ENCODE results near the gene ZNF17.

DNA sequence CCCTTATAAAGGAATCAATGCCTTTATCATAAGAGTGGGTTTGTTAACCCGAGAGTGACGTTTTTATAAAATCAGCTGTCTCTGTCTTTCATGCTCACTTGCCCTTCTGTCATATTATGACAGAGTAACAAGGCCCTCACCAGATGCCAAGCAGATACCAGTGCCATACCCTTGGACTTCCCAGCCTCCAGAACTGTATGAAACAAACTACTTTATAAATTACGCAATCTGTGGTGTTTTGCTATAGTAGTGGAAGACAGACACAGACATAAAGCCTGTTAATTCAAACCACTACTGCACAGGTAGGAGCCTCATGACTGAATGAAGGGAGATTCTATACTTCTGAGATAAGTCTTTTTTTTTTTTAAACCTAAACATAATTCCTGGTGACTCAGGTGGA, 41.3 kb downstream of the ZNF17 start:
- TF ChIP-seq, protein P1, sequence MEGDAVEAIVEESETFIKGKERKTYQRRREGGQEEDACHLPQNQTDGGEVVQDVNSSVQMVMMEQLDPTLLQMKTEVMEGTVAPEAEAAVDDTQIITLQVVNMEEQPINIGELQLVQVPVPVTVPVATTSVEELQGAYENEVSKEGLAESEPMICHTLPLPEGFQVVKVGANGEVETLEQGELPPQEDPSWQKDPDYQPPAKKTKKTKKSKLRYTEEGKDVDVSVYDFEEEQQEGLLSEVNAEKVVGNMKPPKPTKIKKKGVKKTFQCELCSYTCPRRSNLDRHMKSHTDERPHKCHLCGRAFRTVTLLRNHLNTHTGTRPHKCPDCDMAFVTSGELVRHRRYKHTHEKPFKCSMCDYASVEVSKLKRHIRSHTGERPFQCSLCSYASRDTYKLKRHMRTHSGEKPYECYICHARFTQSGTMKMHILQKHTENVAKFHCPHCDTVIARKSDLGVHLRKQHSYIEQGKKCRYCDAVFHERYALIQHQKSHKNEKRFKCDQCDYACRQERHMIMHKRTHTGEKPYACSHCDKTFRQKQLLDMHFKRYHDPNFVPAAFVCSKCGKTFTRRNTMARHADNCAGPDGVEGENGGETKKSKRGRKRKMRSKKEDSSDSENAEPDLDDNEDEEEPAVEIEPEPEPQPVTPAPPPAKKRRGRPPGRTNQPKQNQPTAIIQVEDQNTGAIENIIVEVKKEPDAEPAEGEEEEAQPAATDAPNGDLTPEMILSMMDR (IDR thresholded peaks at IDR 0.05), result no peak
- TF ChIP-seq POLR2A (IDR thresholded peaks at IDR 0.05), result no peak
